GM18909 (cell line): ENCODE results near the gene APEX2.
"Not testable (repeated sequence)": the region's sequence is repeated elsewhere in the genome, so short reads cannot be mapped to it uniquely, and the experiment has no call there.

Source experiments
- ATAC-seq: cut with Tn5 transposase; IDR thresholded peaks from one replicate; pipeline ENCODE4 v1.9.1; 2021; ENCODE audit warnings: mild to moderate bottlenecking; ENCODE audit not compliant: unreplicated experiment, poor library complexity

Gene APEX2

DNA sequence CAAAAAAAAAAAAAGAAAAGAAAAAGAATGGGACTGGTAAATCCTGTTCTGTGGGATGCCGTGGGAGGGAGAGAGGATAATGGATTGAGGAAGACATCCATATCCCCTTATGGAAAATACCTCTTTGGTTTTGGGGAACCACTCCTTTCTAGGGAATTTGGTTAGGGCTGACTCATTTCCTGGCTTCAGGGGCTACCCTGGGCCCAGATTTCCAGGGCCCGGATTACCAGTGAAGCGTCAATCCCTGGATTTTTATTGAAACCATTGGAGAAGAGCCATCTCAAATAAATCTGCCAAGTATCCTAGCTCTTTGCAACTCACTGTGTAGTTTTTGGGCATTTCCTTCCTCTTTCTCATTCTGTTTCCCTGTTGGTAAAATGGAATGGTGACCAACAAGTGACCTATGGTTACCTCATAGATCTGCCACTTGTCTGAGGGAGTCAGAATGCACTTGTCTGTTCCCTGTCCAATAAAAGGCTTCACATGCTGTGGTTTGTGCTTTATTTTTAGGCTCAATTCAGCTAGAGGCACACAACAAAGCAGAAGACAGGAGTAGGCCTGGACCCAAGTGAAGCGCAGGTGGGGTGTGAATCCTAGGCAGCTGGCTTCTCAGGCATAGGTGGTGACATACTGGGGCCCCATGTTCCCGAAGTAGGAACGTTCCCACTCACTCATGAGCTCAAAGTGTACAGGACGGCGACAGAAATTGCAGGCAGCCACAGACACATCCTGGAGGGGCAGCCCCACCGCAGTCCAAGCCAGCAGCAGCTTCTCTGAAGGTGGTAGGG lies 8.6 kb downstream of the APEX2 start:
- no peak for ATAC-seq

DNA sequence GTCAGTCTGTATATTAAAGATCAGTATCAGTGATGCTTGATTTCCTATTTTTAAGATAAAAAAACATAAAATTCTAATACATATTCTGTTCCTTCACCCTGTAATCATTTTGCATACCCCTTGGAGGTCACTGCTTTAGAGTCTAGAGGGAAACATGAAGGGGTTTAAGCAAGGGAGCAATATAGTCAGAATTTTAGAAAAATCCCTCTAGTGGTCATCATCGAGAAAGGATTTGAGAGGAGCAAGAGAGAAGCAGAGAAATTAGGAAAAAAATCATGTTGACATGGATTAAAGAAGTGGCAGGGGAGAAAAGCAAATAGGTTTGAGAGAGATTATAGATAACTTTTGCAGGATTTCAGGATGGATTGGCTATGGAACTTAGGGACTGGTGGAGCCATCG lies 11.1 kb downstream of the APEX2 start:
- no peak for ATAC-seq

GRCh38 chrX:55014897-55015299 lies 14.7 kb downstream of the APEX2 start:
- ATAC-seq, result no peak

DNA sequence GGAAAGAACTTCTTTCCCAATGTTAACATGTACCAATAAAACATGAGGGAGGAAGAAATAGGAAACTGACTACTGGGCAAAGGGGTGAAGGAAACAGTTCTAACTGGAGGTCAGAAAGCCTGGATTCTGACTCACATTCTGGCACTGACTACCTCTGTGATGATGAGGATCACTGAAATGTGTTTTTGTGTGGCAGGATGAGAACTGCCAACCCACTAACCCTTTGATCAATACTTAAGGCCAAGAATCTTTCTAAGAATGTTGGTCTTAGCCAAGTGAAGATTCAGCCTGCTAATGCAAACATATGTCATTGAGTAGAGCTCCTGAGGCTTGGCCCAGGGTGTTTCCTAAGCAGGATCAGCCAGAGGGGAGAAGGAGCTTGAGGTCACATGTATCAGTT lies 26.0 kb downstream of the APEX2 start:
- no peak for ATAC-seq

GRCh38 chrX:55026840-55027239 lies 26.7 kb downstream of the APEX2 start:
- ATAC-seq, result no peak

- ATAC-seq, result no peak
These were observed 27.9 kb downstream of the APEX2 start for GRCh38 chrX:55028040-55028439.

- ATAC-seq, result no peak
These were observed 28.4 kb downstream of the APEX2 start for GRCh38 chrX:55028611-55029010.

GRCh38 chrX:55029291-55029690 lies 29.1 kb downstream of the APEX2 start:
- no peak for ATAC-seq

- ATAC-seq, result no peak
These were observed 30.4 kb downstream of the APEX2 start, which contains the start of gene ALAS2 for GRCh38 chrX:55030271-55031205. Gene ALAS2, minus strand, starts transcription at chrX:55030977. Its CDS starts 4,977 bp downstream, at chrX:55026000.

GRCh38 chrX:55033429-55033828 lies 33.3 kb downstream of the APEX2 start:
- no peak for ATAC-seq

GRCh38 chrX:55039471-55039870 lies 39.3 kb downstream of the APEX2 start:
- ATAC-seq, result no peak

DNA sequence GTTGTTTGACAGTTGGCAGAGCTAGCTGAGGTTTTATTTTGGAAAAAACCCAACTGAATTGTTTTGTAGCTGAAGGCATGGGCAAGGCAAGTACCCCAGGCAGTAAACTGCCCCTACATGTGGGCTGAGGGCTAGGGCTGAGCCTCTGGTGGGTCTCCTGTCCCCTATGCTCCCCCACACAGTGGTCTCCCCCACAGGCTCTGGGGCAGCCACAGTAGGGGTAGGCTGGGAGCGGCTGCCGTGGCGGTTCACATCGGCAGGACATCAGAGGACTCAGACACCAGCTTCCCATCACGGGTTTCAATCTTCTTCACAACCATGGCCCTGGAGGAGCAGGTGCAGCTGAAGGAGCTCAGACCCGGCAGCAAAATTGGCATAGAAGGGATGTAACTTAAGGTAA lies 41.4 kb downstream of the APEX2 start:
- ATAC-seq, result no peak

GRCh38 chrX:55050599-55050998 lies 50.4 kb downstream of the APEX2 start:
- ATAC-seq, result not testable (repeated sequence)

DNA sequence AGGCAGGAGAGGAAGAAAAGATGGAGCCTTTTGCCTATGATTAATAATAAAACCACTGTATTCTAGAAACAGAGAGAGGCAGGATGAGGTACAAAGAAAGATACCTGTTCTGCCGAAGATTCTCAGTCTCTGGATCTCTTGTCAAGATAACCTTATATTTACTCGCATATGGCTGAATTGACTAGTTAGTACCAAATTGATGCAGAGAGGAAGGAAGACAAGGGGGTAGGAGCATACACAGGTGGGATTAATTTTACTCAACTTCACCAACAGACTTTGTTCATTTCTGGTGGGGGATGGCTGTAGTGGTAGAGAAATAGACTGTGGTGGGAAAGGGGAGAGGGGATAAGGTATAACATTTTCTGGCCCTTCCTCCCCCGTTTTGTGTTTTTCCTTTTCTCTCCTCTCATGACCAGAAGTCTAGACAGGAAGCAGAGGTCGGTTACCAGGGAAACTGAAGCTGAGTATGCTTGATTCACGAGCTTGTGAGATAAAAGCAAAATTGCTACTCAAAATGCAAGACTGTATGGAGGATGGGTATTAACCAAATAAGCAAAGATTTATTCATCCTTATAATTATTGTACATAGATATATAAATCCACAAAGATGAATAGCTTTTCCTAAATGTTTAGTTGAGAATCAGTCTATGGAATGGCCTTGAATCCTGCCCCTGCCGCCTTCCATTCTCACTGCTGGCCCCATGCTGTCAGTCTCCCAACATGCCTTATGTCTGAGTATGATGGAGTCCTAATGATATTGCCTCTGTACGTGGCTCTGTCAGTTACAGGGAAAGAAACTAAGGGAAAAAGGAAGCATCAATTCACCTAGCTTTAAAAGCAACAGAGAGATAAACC lies 56.9 kb downstream of the APEX2 start:
- ATAC-seq, result no peak

DNA sequence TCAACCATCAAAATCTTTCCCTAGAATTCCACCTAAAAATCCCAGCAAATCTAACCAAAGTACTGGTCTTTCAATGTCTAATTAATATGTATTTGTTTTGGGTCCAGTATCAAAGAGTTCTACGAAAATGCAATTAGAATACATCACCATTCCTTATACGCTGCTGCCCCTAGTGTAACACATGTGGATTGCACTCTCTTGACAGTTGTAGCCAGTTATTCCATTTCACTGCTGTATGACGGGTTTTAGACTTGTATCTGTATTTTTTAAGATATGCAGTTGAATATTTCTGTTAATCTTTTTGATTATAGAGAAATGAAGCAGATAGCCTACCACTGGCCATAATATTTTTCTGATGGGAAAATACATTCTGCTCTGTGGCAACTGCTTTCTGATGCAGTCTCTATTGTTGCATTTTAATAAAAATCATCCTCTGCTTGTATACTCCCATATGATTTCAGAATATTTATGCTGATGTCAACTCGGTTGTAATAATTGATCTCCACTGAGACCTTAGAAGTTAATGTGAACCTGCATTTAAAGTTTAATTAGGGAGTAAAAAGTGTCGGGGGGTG lies 57.6 kb downstream of the APEX2 start:
- ATAC-seq, result peak; percentile 71
